Smooth muscle cell (in vitro differentiated cells): Measurements from ENCODE around the gene SSBP3. TPM values are rescaled to one million over a fixed set of nuclear protein-coding genes. Genes with fewer than 3 reads are reported as not detected.

Experiments
- DNase-seq: peaks from one replicate; lab custom pipeline; 2025; ENCODE audit not compliant: unreplicated experiment; lab: John Stamatoyannopoulos, UW
- H2AFZ ChIP-seq: fragments of 200-600 bp; sonication (generic); 2 replicates; pipeline ENCODE4 v1.6.0; 2016; ENCODE audit warnings: antibody characterized with exemption, low read depth, mild to moderate bottlenecking
- H3F3A ChIP-seq: fragments of 200-600 bp; sonication (generic); 2 replicates; pipeline ENCODE4 v1.6.0; 2017; ENCODE audit warnings: antibody characterized with exemption, low read depth
- H3K27ac ChIP-seq: fragments of 200-600 bp; sonication (generic); 2 replicates; pipeline ENCODE4 v1.5.1; 2016; ENCODE audit warnings: low read depth, mild to moderate bottlenecking
- H3K27me3 ChIP-seq: fragments of 200-600 bp; sonication (generic); 2 replicates; pipeline ENCODE4 v1.6.1; 2016; ENCODE audit warnings: low read depth, mild to moderate bottlenecking
- H3K36me3 ChIP-seq: fragments of 200-600 bp; sonication (generic); 2 replicates; pipeline ENCODE4 v1.5.1; 2016; ENCODE audit warnings: low read depth
- H3K4me1 ChIP-seq: fragments of 200-600 bp; sonication (generic); 2 replicates; pipeline ENCODE4 v1.5.1; 2016; ENCODE audit warnings: low read depth
- H3K4me2 ChIP-seq: fragments of 200-600 bp; sonication (generic); 2 replicates; pipeline ENCODE4 v1.6.0; 2016; ENCODE audit warnings: mild to moderate bottlenecking
- H3K4me3 ChIP-seq: fragments of 200-600 bp; sonication (generic); 2 replicates; pipeline ENCODE4 v1.5.1; 2016; ENCODE audit warnings: mild to moderate bottlenecking
- H3K79me2 ChIP-seq: fragments of 200-600 bp; sonication (generic); 2 replicates; pipeline ENCODE4 v1.6.0; 2016; ENCODE audit warnings: low read depth, mild to moderate bottlenecking
- H3K9ac ChIP-seq: fragments of 200-600 bp; sonication (generic); 2 replicates; pipeline ENCODE4 v1.6.0; 2016; ENCODE audit warnings: low read depth
- H3K9me3 ChIP-seq: fragments of 200-600 bp; sonication (generic); replicated peaks from 2 replicates; pipeline ENCODE4 v1.5.1; 2016; ENCODE audit warnings: low read depth
- H4K20me1 ChIP-seq: fragments of 200-600 bp; sonication (generic); 2 replicates; pipeline ENCODE4 v1.6.0; 2016; ENCODE audit warnings: low read depth
- WGBS: methylation state at CpG from one replicate; pipeline ENCODE4 v1.1.7; 2016; ENCODE audit warnings: low lambda C conversion rate; 5-methylcytosine and 5-hydroxymethylcytosine counted together
- polyA plus RNA-seq: library from polyadenylated mRNA; unstranded; fragments of >200 nt; fragmentation: Nextera tagmentation; extraction: Ambion mirVana; gene quantifications from 2 replicates; pipeline ENCODE4 v1.2.1, GENCODE V29; 2016
- total RNA-seq: library from RNA; depleted of rRNA; stranded (reverse); fragments of >200 nt; gene quantifications from 2 replicates; pipeline ENCODE4 v1.2.3, GENCODE V29; 2014
- TF ChIP-seq, protein P1 (sequence below): fragments of 200-600 bp; sonication (generic); IDR thresholded peaks from 2 replicates; pipeline ENCODE4 v1.5.1; 2017; ENCODE audit warnings: borderline replicate concordance, mild to moderate bottlenecking, antibody characterized with exemption; ENCODE audit not compliant: insufficient read depth, poor library complexity, severe bottlenecking

Gene SSBP3
- total and polyA plus RNA-seq, 2 experiments from 2014 or later: 26.5 to 30.1 TPM

DNA sequence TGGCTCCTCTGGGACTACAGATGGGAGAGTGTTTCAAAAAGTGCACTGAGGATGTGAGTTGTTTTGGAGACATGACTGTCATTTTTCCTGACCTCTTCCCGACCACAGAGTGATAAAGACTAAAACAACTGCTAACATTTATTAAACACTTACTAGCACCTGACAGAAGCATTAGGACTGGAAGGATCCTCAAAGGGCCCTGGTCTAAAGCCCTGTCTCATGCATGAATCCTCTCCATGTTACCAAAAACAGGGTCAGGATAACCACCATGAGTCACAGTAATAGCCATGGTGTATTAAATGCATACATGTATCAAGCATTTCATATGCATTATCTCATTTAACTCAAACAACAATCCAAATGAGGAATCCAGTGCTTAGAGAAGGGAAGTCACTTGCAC is 217.9 kb downstream of the SSBP3 start:
- H3K79me2 ChIP-seq: no peaks in the 10 kb centered on the region
- H3K9me3 ChIP-seq: no peaks in the 10 kb centered on the region
- no peak for DNase-seq
- H3F3A ChIP-seq: no peaks in the 10 kb centered on the region
- no peak overlapping the region for H3K27ac ChIP-seq
- 88% methylated on average over 1 of the region's 1 CpG for WGBS
- no peaks in the 10 kb centered on the region for H3K4me1 ChIP-seq
- TF ChIP-seq, protein P1, sequence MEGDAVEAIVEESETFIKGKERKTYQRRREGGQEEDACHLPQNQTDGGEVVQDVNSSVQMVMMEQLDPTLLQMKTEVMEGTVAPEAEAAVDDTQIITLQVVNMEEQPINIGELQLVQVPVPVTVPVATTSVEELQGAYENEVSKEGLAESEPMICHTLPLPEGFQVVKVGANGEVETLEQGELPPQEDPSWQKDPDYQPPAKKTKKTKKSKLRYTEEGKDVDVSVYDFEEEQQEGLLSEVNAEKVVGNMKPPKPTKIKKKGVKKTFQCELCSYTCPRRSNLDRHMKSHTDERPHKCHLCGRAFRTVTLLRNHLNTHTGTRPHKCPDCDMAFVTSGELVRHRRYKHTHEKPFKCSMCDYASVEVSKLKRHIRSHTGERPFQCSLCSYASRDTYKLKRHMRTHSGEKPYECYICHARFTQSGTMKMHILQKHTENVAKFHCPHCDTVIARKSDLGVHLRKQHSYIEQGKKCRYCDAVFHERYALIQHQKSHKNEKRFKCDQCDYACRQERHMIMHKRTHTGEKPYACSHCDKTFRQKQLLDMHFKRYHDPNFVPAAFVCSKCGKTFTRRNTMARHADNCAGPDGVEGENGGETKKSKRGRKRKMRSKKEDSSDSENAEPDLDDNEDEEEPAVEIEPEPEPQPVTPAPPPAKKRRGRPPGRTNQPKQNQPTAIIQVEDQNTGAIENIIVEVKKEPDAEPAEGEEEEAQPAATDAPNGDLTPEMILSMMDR: no peak
- no peak overlapping the region for H3K4me2 ChIP-seq
- H3K27me3 ChIP-seq: no peaks in the 10 kb centered on the region
- no peaks in the 10 kb centered on the region for H3K36me3 ChIP-seq
- H3K9ac ChIP-seq: no peak overlapping the region
- no peak overlapping the region for H2AFZ ChIP-seq
- H3K4me3 ChIP-seq: no peak overlapping the region
- H4K20me1 ChIP-seq: no peaks in the 10 kb centered on the region

DNA sequence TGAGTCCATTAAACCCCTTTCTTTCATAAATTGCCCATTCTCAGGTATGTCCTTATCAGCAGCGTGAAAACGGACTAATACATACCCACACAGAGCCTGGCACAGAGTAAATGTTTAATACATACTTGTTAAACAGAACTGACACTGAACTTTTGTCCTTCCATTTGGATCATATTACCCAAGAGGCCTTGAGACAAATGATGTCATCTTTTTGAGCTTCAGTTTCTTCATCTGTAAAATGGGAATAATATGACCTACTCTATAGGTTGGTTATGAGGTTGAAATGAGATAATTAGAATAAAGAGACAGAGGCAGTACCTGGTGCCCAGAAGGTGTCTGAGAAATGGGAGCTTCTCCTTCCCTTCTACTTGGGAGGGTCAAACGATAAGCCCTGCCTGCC is 220.1 kb downstream of the SSBP3 start:
- H3K4me1 ChIP-seq: no peaks in the 10 kb centered on the region
- DNase-seq: no peak
- no peak overlapping the region for H3K4me2 ChIP-seq
- no peaks in the 10 kb centered on the region for H3K36me3 ChIP-seq
- TF ChIP-seq, protein P1: no peak
- H4K20me1 ChIP-seq: no peaks in the 10 kb centered on the region
- H3K9ac ChIP-seq: no peak overlapping the region
- H3F3A ChIP-seq: no peaks in the 10 kb centered on the region
- H3K9me3 ChIP-seq: no peaks in the 10 kb centered on the region
- H2AFZ ChIP-seq: no peak overlapping the region
- no peak overlapping the region for H3K4me3 ChIP-seq
- H3K27ac ChIP-seq: no peak overlapping the region
- H3K27me3 ChIP-seq: no peaks in the 10 kb centered on the region
- 96% methylated on average over 3 of the region's 3 CpGs for WGBS
- H3K79me2 ChIP-seq: no peaks in the 10 kb centered on the region

DNA sequence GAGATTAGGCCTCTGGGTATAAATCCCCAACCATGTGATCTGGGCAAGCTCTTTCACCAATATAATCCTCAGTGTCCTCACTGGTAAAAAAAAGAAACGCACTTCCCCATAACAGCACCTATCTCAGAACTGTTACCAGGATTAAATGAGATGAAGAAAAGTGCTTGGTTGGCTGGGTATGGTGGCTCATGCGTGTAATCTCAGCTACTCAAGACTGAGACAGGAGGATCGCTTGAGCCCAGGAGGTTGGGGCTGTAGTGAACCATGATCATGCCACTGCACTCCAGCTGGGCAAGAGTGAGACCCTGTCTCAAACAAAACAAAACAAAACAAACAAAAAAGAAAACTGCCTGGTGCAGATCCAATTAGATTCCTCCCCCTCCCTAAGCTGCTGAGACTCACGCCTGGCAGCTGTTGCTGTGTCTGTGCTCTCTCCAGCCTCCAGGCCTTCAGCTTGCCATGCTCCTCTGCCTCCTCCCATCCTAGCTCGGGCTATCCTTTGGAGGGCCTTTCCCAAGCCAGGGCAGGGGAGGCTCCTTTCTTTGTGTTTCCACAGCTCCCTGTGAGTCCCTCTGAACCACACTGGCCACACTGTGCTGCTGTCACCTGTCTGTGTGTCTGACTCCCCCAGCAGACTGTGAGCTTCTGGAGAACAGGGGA is 225.4 kb downstream of the SSBP3 start:
- no peaks in the 10 kb centered on the region for H3K36me3 ChIP-seq
- no peaks in the 10 kb centered on the region for H3F3A ChIP-seq
- no peak overlapping the region for H3K9ac ChIP-seq

More for the DNA sequence above, 225.4 kb downstream of the SSBP3 start:
- Histone ChIP-seq H3K27ac (no peak overlapping the region), H3K4me2 (no peak overlapping the region), H4K20me1 (no peaks in the 10 kb centered on the region), H2AFZ (no peak overlapping the region), H3K4me3 (no peak overlapping the region), H3K79me2 (no peaks in the 10 kb centered on the region), H3K9me3 (no peaks in the 10 kb centered on the region), H3K4me1 (no peaks in the 10 kb centered on the region), H3K27me3 (no peaks in the 10 kb centered on the region)
- 87% methylated on average over 5 of the region's 5 CpGs for WGBS
- DNase-seq: no peak
- TF ChIP-seq, protein P1: no peak
